K562 (cell line): ENCODE data around the gene CFAP70. TPM values are rescaled to one million over a fixed set of nuclear protein-coding genes. Genes with fewer than 3 reads are reported as not detected.

Experiments used
- ADNP ChIP-seq: fragments of 200-800 bp; sonication (Bioruptor generic); IDR thresholded peaks from 2 replicates; pipeline ENCODE4 v1.6.1; 2016; ENCODE audit warnings: missing genetic modification characterization, missing compliant biosample characterization
- CHD2 ChIP-seq: IDR thresholded peaks from 2 replicates; pipeline ENCODE4 v1.6.1; 2011; ENCODE audit warnings: low read depth, low read length
- DNMT1 ChIP-seq: fragments of 450-650 bp; IDR thresholded peaks from 2 replicates; pipeline ENCODE4 v1.6.1; 2016; ENCODE audit warnings: antibody characterized with exemption, mild to moderate bottlenecking
- HDAC3 ChIP-seq: fragments of 450-650 bp; IDR thresholded peaks from 2 replicates; pipeline ENCODE4 v1.6.1; 2018; ENCODE audit warnings: borderline replicate concordance, mild to moderate bottlenecking, moderate library complexity; ENCODE audit not compliant: partially characterized antibody
- HOXB6 ChIP-seq: fragments of 250-450 bp; sonication (Bioruptor Pico); IDR thresholded peaks from 2 replicates; pipeline ENCODE4 v1.5.1; 2022; ENCODE audit warnings: mild to moderate bottlenecking, borderline replicate concordance
- IRF2 ChIP-seq: sonication (generic); formaldehyde crosslinking; IDR thresholded peaks from 2 replicates; pipeline ENCODE4 v1.8.1; 2022; ENCODE audit warnings: mild to moderate bottlenecking, missing genetic modification reagents
- JUNB ChIP-seq: fragments of 450-650 bp; formaldehyde crosslinking; conservative IDR thresholded peaks from 2 replicates; pipeline ENCODE4 v1.4.0; 2020; ENCODE audit warnings: mild to moderate bottlenecking
- KDM4B ChIP-seq, 2 experiments: fragments of 450-650 bp in 1 of 2; sonication (generic) in 1 of 2; IDR thresholded peaks; 2 replicates each; pipeline ENCODE4 v1.6.1; 2016 to 2017; ENCODE audit warnings: borderline replicate concordance in 2 of 2, antibody characterized with exemption in 1 of 2, low read depth in 1 of 2, mild to moderate bottlenecking in 1 of 2
- PHF20 ChIP-seq: fragments of 450-650 bp; IDR thresholded peaks from 2 replicates; pipeline ENCODE4 v1.6.1; 2018; ENCODE audit not compliant: partially characterized antibody
- PRMT5 ChIP-seq: sonication (generic); formaldehyde crosslinking; IDR thresholded peaks from 2 replicates; pipeline ENCODE4 v1.5.0; 2020; ENCODE audit warnings: missing genetic modification reagents
- SP1 ChIP-seq: sonication (generic); formaldehyde crosslinking; IDR thresholded peaks from 2 replicates; pipeline ENCODE4 v1.8.1; 2022; ENCODE audit warnings: mild to moderate bottlenecking, missing genetic modification reagents
- SRSF1 ChIP-seq: fragments of 200-400 bp; formaldehyde crosslinking; IDR thresholded peaks from 2 replicates; pipeline ENCODE4 v1.6.1; 2017; ENCODE audit warnings: mild to moderate bottlenecking, low read depth, low read length, moderate library complexity
- TEAD4 ChIP-seq, 2 experiments: sonication (generic) in 1 of 2; formaldehyde crosslinking in 1 of 2; IDR thresholded peaks; 2 replicates each; pipeline versions ENCODE4 v1.6.1 to v1.8.0; 2012 to 2022; ENCODE audit warnings: borderline replicate concordance in 1 of 2, inconsistent platforms in 1 of 2, low read length in 1 of 2, mild to moderate bottlenecking in 1 of 2, missing genetic modification reagents in 1 of 2
- YY1 ChIP-seq, 3 experiments: IDR thresholded peaks; 2 replicates each; pipeline ENCODE4 v1.6.1; 2011; ENCODE audit warnings: low read length in 2 of 3, mild to moderate bottlenecking in 2 of 3, moderate library complexity in 2 of 3, borderline replicate concordance in 1 of 3, control low read depth in 1 of 3, low read depth in 1 of 3; ENCODE audit not compliant: insufficient read depth in 3 of 3, insufficient replicate concordance in 2 of 3, control insufficient read depth in 1 of 3, insufficient read length in 1 of 3; ENCODE audit errors: extremely low read depth in 1 of 3
- ZBTB12 ChIP-seq: fragments of 250-450 bp; sonication (Bioruptor Pico); IDR thresholded peaks from 2 replicates; pipeline ENCODE4 v1.4.0; 2020
- ZNF12 ChIP-seq: sonication (generic); formaldehyde crosslinking; IDR thresholded peaks from 2 replicates; pipeline ENCODE4 v1.4.0; 2020; ENCODE audit warnings: mild to moderate bottlenecking, missing genetic modification reagents
- ZNF695 ChIP-seq: fragments of 450-650 bp; formaldehyde crosslinking; IDR thresholded peaks from 2 replicates; pipeline ENCODE4 v1.4.0; 2020; ENCODE audit warnings: mild to moderate bottlenecking, moderate library complexity
- polyA plus RNA-seq, 8 experiments: library from polyadenylated mRNA; depleted of rRNA in 4 of 8; stranded (reverse) in 5 of 8; unstranded in 3 of 8; fragments of >200 nt; fragmentation: Nextera tagmentation in 2 of 8; fragmentation: Illumina TruSeq in 1 of 8; extraction: Ambion mirVana in 2 of 8; extraction: Trizol in 1 of 8; gene quantifications; 2 replicates each; pipeline versions ENCODE4 v1.2.1 to v1.2.3, GENCODE V29; 2011 to 2014; ENCODE audit warnings: inconsistent platforms in 1 of 8, missing spikeins in 1 of 8
- total RNA-seq, 7 experiments: library from RNA; depleted of rRNA in 6 of 7; stranded (reverse); fragments of >200 nt in 6 of 7; fragmentation: Illumina TruSeq in 2 of 7; extraction: Trizol in 2 of 7; gene quantifications; 2 replicates each; pipeline versions ENCODE4 v1.2.1 to v1.2.3, GENCODE V29; 2011 to 2021; ENCODE audit warnings: low replicate concordance in 1 of 7
- TF ChIP-seq, protein P1 (sequence below): sonication (generic); formaldehyde crosslinking; IDR thresholded peaks from 2 replicates; pipeline ENCODE4 v1.8.1; 2023; ENCODE audit warnings: missing genetic modification reagents, mild to moderate bottlenecking, borderline replicate concordance

The CFAP70 gene
- total and polyA plus RNA-seq, 9 of the 15 experiments (the other 6 are each of a cell fraction or from before 2014, with no cell fraction given), result 0.27 to 1.6 (median 0.86) TPM

DNA sequence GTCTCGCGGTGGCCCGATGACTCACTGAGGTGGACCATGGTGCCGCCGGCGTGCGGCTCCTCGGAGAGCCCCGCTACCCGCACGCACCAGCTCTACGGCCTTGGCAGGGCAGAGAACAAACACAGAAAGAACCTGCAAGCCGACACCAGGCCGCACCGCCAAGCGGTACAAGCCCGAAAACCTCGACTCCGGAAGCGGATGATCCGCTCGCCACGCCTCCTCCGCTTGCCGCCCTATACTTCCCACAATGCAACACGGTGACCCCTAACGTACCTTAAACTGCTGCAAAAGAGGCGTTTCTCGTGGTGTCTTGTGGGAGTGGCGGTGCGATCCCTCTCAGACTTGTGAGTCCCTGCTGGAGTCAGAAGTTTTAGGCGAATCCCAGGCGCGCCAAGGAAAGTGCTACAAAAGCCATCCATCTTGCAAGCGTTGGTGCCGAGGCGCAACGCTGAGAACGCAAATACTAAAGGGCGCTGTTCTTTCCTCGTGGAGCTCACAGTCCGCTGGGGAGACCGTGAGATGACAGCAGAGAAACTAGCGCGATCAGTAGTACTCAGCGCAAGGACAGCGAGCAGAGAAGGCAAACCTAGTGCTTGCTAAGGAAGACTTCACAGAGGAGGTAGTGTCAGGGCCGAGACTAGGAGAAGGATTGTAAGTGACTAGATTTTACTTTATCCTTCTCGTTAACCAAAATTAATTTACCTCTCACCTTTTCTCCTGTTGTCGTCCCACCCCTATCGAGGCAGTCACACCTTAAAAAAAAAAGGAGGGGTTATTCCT lies 106.0 kb downstream of the CFAP70 start, which contains the start of gene MRPS16 (continued):
- TF ChIP-seq ZBTB12 (CRISPR knock-in tag) (peak; percentile 6; the same call in 1 of the 2 replicates), ZNF12 (peak; percentile 70; the same call in 1 of the 2 replicates), ZNF695 (CRISPR knock-in tag) (no peak), PRMT5 (CRISPR knock-in tag) (no peak), SP1 (CRISPR knock-in tag) (peak; percentile 97), TEAD4 (IDR thresholded peaks at IDR 0.05; ENCODE audit: low read length) (peak; percentile 55; the same call in 1 of the 2 replicates), TEAD4 (CRISPR knock-in tag; IDR thresholded peaks at IDR 0.05; ENCODE audit: borderline replicate concordance) (no peak), JUNB (CRISPR knock-in tag) (peak; percentile 69), ADNP (tag) (no peak), KDM4B (IDR thresholded peaks at IDR 0.05; ENCODE audit: borderline replicate concordance in 2 of 2, low read depth in 1 of 2) (0 out of 4 replicates have a peak, but pooled peaks of 1 of the 2 experiments have one; percentile 66), DNMT1 (no peak), IRF2 (CRISPR knock-in tag) (no peak), HDAC3 (no peak), CHD2 (peak; percentile 77), HOXB6 (CRISPR knock-in tag) (peak; percentile 5; the same call in 1 of the 2 replicates), PHF20 (peak; percentile 89), SRSF1 (no peak), YY1 (IDR thresholded peaks at IDR 0.05; ENCODE audit: borderline replicate concordance in 1 of 3, control insufficient read depth in 1 of 3, extremely low read depth in 1 of 3, insufficient read depth in 3 of 3, insufficient read length in 1 of 3, insufficient replicate concordance in 2 of 3, low read depth in 1 of 3, low read length in 2 of 3) (peak in 1 of 3 experiments; percentile 78)
- TF ChIP-seq, protein P1, sequence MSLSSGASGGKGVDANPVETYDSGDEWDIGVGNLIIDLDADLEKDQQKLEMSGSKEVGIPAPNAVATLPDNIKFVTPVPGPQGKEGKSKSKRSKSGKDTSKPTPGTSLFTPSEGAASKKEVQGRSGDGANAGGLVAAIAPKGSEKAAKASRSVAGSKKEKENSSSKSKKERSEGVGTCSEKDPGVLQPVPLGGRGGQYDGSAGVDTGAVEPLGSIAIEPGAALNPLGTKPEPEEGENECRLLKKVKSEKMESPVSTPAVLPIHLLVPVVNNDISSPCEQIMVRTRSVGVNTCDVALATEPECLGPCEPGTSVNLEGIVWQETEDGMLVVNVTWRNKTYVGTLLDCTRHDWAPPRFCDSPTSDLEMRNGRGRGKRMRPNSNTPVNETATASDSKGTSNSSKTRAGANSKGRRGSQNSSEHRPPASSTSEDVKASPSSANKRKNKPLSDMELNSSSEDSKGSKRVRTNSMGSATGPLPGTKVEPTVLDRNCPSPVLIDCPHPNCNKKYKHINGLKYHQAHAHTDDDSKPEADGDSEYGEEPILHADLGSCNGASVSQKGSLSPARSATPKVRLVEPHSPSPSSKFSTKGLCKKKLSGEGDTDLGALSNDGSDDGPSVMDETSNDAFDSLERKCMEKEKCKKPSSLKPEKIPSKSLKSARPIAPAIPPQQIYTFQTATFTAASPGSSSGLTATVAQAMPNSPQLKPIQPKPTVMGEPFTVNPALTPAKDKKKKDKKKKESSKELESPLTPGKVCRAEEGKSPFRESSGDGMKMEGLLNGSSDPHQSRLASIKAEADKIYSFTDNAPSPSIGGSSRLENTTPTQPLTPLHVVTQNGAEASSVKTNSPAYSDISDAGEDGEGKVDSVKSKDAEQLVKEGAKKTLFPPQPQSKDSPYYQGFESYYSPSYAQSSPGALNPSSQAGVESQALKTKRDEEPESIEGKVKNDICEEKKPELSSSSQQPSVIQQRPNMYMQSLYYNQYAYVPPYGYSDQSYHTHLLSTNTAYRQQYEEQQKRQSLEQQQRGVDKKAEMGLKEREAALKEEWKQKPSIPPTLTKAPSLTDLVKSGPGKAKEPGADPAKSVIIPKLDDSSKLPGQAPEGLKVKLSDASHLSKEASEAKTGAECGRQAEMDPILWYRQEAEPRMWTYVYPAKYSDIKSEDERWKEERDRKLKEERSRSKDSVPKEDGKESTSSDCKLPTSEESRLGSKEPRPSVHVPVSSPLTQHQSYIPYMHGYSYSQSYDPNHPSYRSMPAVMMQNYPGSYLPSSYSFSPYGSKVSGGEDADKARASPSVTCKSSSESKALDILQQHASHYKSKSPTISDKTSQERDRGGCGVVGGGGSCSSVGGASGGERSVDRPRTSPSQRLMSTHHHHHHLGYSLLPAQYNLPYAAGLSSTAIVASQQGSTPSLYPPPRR (CRISPR knock-in tag), result peak; percentile 78; the same call in 1 of the 2 replicates
